Keratinocyte (primary cell): Measurements from ENCODE around the gene ELP6. TPM values are rescaled to one million over a fixed set of nuclear protein-coding genes. Genes with fewer than 3 reads are reported as not detected.

Experiments
- DNase-seq: peaks from one replicate; pipeline ENCODE4 v3.0.0-alpha.2; 2011; ENCODE audit warnings: low read depth, missing footprints, low spot score
- FAIRE-seq: peaks from 2 replicates; lab custom pipeline; 2011; peaks lifted over from hg19 to GRCh38; lab: Jason Lieb, UNC
- H2AFZ ChIP-seq: 2 replicates; pipeline ENCODE4 v1.6.0; 2012; ENCODE audit warnings: low read length, control low read depth, inconsistent platforms; ENCODE audit not compliant: control insufficient read depth
- H3K27ac ChIP-seq: 2 replicates; pipeline ENCODE4 v1.5.1; 2011; ENCODE audit warnings: low read length; ENCODE audit not compliant: control insufficient read depth, insufficient read depth
- H3K27me3 ChIP-seq: 3 replicates; pipeline ENCODE4 v1.6.0; 2011; ENCODE audit warnings: low read length; ENCODE audit not compliant: control insufficient read depth, insufficient read depth; ENCODE audit errors: extremely low read depth
- H3K36me3 ChIP-seq, 2 experiments: 2 replicates in 1 of 2; 3 replicates in 1 of 2; pipeline ENCODE4 v1.5.1; 2011; ENCODE audit warnings: low read length in 2 of 2, mild to moderate bottlenecking in 1 of 2; ENCODE audit not compliant: control insufficient read depth in 2 of 2, insufficient read depth in 2 of 2; ENCODE audit errors: extremely low read depth in 1 of 2
- H3K4me1 ChIP-seq: 3 replicates; pipeline ENCODE4 v1.5.1; 2011; ENCODE audit warnings: low read length; ENCODE audit not compliant: control insufficient read depth, insufficient read depth; ENCODE audit errors: extremely low read depth
- H3K4me2 ChIP-seq: 3 replicates; pipeline ENCODE4 v1.6.0; 2011; ENCODE audit warnings: low read depth, low read length; ENCODE audit not compliant: control insufficient read depth, insufficient read depth; ENCODE audit errors: extremely low read depth
- H3K4me3 ChIP-seq, 3 experiments: fragments of 200-600 bp in 1 of 3; sonication (generic) in 1 of 3; 2 replicates in 2 of 3; 3 replicates in 1 of 3; pipeline ENCODE4 v1.5.1; 2011 to 2016; ENCODE audit warnings: low read length in 3 of 3, mild to moderate bottlenecking in 3 of 3, control low read depth in 2 of 3, inconsistent platforms in 1 of 3, low read depth in 1 of 3, mixed read lengths in 1 of 3, mixed run types in 1 of 3, moderate library complexity in 1 of 3; ENCODE audit not compliant: control insufficient read depth in 2 of 3, insufficient read depth in 2 of 3; ENCODE audit errors: extremely low read depth in 1 of 3
- H3K79me2 ChIP-seq: 2 replicates; pipeline ENCODE4 v1.6.0; 2012; ENCODE audit warnings: low read length; ENCODE audit not compliant: control insufficient read depth, insufficient read depth
- H3K9ac ChIP-seq: 3 replicates; pipeline ENCODE4 v1.6.0; 2011; ENCODE audit warnings: low read length; ENCODE audit not compliant: control insufficient read depth, insufficient read depth; ENCODE audit errors: extremely low read depth
- H3K9me1 ChIP-seq: 3 replicates; pipeline ENCODE4 v1.6.0; 2011; ENCODE audit warnings: low read length; ENCODE audit not compliant: control insufficient read depth, insufficient read depth; ENCODE audit errors: extremely low read depth
- H3K9me3 ChIP-seq: 2 replicates; pipeline ENCODE4 v1.5.1; 2012; ENCODE audit warnings: low read depth, low read length; ENCODE audit not compliant: control insufficient read depth
- H4K20me1 ChIP-seq: 3 replicates; pipeline ENCODE4 v1.6.0; 2011; ENCODE audit warnings: low read length; ENCODE audit not compliant: control insufficient read depth, insufficient read depth; ENCODE audit errors: extremely low read depth
- CTCF ChIP-seq, 3 experiments: IDR thresholded peaks in 1 of 3; conservative IDR thresholded peaks in 1 of 3; optimal IDR thresholded peaks in 1 of 3; 2 replicates in 2 of 3; 3 replicates in 1 of 3; pipeline versions ENCODE3 to v1.5.1; 2011; ENCODE audit warnings: low read length in 3 of 3, mild to moderate bottlenecking in 3 of 3, moderate library complexity in 2 of 3, control low read depth in 1 of 3, inconsistent platforms in 1 of 3; ENCODE audit not compliant: insufficient read depth in 2 of 3; ENCODE audit errors: extremely low read depth in 1 of 3
- EZH2 ChIP-seq: IDR thresholded peaks from one replicate; pipeline ENCODE4 v1.6.1; 2012; ENCODE audit warnings: inconsistent platforms, mild to moderate bottlenecking, low read length, moderate library complexity
- dilution Hi-C: fragments of 300-500 bp; cut with MboI; formaldehyde crosslinking; loops from one replicate; pipeline ENCODE4 v1.7.0; 2020; ENCODE audit warnings: low sequenced_read_pairs; ENCODE audit not compliant: extremely low pct_ligation_motif_present
- polyA plus RNA-seq, 5 experiments: library from polyadenylated mRNA; depleted of rRNA in 3 of 5; stranded (reverse) in 3 of 5; stranded (forward) in 1 of 5; unstranded in 1 of 5; fragments of >200 nt; gene quantifications; 1 replicate in 1 of 5; 2 replicates in 3 of 5; 3 replicates in 1 of 5; pipeline versions ENCODE4 v1.2.1 to v1.2.3, GENCODE V29; 2011 to 2012; ENCODE audit warnings: missing spikeins in 2 of 5, low read depth in 1 of 5, low replicate concordance in 1 of 5

ELP6 gene
- polyA plus RNA-seq, 1 donor (not counting 4 experiments of a cell fraction or from before 2014, with no cell fraction given): 65.8 TPM

- dilution Hi-C loops: no loop called here
- Histone ChIP-seq H3K4me2 (peak overlapping the region; percentile 62), H3K27me3 (no peaks in the 10 kb centered on the region), H3K36me3 (no peaks in the 10 kb centered on the region), H3K4me3 (peak overlapping the region in 1 of 3 experiments; percentile 11), H3K27ac (peak overlapping the region; percentile 48), H3K9me1 (no peaks in the 10 kb centered on the region), H2AFZ (no peak overlapping the region), H3K79me2 (no peaks in the 10 kb centered on the region), H3K9me3 (no peaks in the 10 kb centered on the region), H4K20me1 (no peaks in the 10 kb centered on the region), H3K4me1 (peaks cover 17% of the 10 kb centered on the region), H3K9ac (peak overlapping the region; percentile 4)
- FAIRE-seq (peak; percentile 91), DNase-seq (no peak)
- no peak for TF ChIP-seq CTCF (optimal IDR thresholded peaks at IDR 0.05 in 1 of 3, IDR thresholded peaks at IDR 0.05 in 1 of 3, conservative IDR thresholded peaks at IDR 0.05 in 1 of 3; ENCODE audit: extremely low read depth in 1 of 3, insufficient read depth in 2 of 3, low read length in 3 of 3)
- TF ChIP-seq EZH2: no peak
These were observed 20.0 kb upstream of the ELP6 start for GRCh38 chr3:47533481-47533880.

- H3K9ac ChIP-seq: no peak overlapping the region
- H3K79me2 ChIP-seq: no peaks in the 10 kb centered on the region
- peaks cover 12% of the 10 kb centered on the region for H3K4me1 ChIP-seq
- H3K36me3 ChIP-seq: no peaks in the 10 kb centered on the region
- no peaks in the 10 kb centered on the region for H4K20me1 ChIP-seq
- H3K9me3 ChIP-seq: no peaks in the 10 kb centered on the region
- no peaks in the 10 kb centered on the region for H3K9me1 ChIP-seq
- no peak for TF ChIP-seq CTCF (optimal IDR thresholded peaks at IDR 0.05 in 1 of 3, IDR thresholded peaks at IDR 0.05 in 1 of 3, conservative IDR thresholded peaks at IDR 0.05 in 1 of 3; ENCODE audit: extremely low read depth in 1 of 3, insufficient read depth in 2 of 3, low read length in 3 of 3)
- no peak for TF ChIP-seq EZH2
- no peak overlapping the region for H3K4me3 ChIP-seq
- H3K4me2 ChIP-seq: no peak overlapping the region
- dilution Hi-C loops: no loop called here
- H3K27ac ChIP-seq: no peak overlapping the region
- no peak overlapping the region for H2AFZ ChIP-seq
- no peaks in the 10 kb centered on the region for H3K27me3 ChIP-seq
- DNase-seq: no peak
- no peak for FAIRE-seq
These were observed 14.6 kb upstream of the ELP6 start for GRCh38 chr3:47527952-47528725.
